Measurements from ENCODE around the gene NF1.
A peak's percentile ranks its signal among the peaks of the same experiment; 100 is the strongest.
"Not testable (repeated sequence)": the region's sequence is repeated elsewhere in the genome, so short reads cannot be mapped to it uniquely, and the experiment has no call there.

NF1 gene

GRCh38 chr17:31078290-31078689 is 16.5 kb upstream of the NF1 start:
- no peak for ATAC-seq
- no peak for DNase-seq

GRCh38 chr17:31079731-31080130 is 15.0 kb upstream of the NF1 start:
- no peak for DNase-seq
- no peak for ATAC-seq

GRCh38 chr17:31085563-31085962 is 9.2 kb upstream of the NF1 start:
- ATAC-seq = no peak
- DNase-seq = no peak

GRCh38 chr17:31089471-31089870 is 5.3 kb upstream of the NF1 start:
- DNase-seq (no peak), ATAC-seq (no peak)

GRCh38 chr17:31090650-31091049 is 4.1 kb upstream of the NF1 start:
- not testable (repeated sequence) for ATAC-seq, DNase-seq

- ATAC-seq (no peak), DNase-seq (no peak)
Observed at GRCh38 chr17:31092475-31093064, 2.2 kb upstream of the NF1 start.

GRCh38 chr17:31093866-31094599 is 744 bp upstream of the NF1 start:
- DNase-seq (no peak), ATAC-seq (no peak)

GRCh38 chr17:31095236-31096105 is 694 bp downstream of the NF1 start:
- no peak for ATAC-seq
- peak; percentile 26 for DNase-seq

GRCh38 chr17:31096106-31096436 is 1.3 kb downstream of the NF1 start:
- DNase-seq = no peak
- no peak for ATAC-seq

GRCh38 chr17:31099016-31099415 is 4.2 kb downstream of the NF1 start:
- no peak for ATAC-seq
- DNase-seq = no peak

GRCh38 chr17:31100840-31101459 is 6.2 kb downstream of the NF1 start:
- no peak for ATAC-seq
- DNase-seq = no peak

- no peak for DNase-seq
- ATAC-seq = no peak
Observed at GRCh38 chr17:31101943-31102342, 7.2 kb downstream of the NF1 start.

GRCh38 chr17:31105991-31106390 is 11.2 kb downstream of the NF1 start:
- ATAC-seq = no peak

GRCh38 chr17:31111183-31111582 is 16.4 kb downstream of the NF1 start:
- no peak for DNase-seq
- ATAC-seq = no peak

More at GRCh38 chr17:31105991-31106390, 11.2 kb downstream of the NF1 start:
- no peak for DNase-seq

GRCh38 chr17:31112001-31112661 is 17.4 kb downstream of the NF1 start:
- DNase-seq = no peak

GRCh38 chr17:31113368-31113767 is 18.6 kb downstream of the NF1 start:
- ATAC-seq, DNase-seq: not testable (repeated sequence)

More at GRCh38 chr17:31112001-31112661, 17.4 kb downstream of the NF1 start:
- peak; percentile 81 for ATAC-seq

GRCh38 chr17:31113939-31114338 is 19.2 kb downstream of the NF1 start:
- no peak for DNase-seq
- no peak for ATAC-seq

- ATAC-seq = no peak
- DNase-seq = no peak
Observed at GRCh38 chr17:31114956-31115555, 20.3 kb downstream of the NF1 start.

- no peak for DNase-seq
- no peak for ATAC-seq
Observed at GRCh38 chr17:31116167-31116566, 21.4 kb downstream of the NF1 start.

GRCh38 chr17:31122746-31123145 is 28.0 kb downstream of the NF1 start:
- ATAC-seq (no peak), DNase-seq (no peak)

- no peak for DNase-seq
- no peak for ATAC-seq
Observed at GRCh38 chr17:31126318-31126717, 31.5 kb downstream of the NF1 start.

GRCh38 chr17:31128241-31128640 is 33.5 kb downstream of the NF1 start:
- DNase-seq (no peak), ATAC-seq (no peak)
